ENCODE results near the gene ESPN.

DNA sequence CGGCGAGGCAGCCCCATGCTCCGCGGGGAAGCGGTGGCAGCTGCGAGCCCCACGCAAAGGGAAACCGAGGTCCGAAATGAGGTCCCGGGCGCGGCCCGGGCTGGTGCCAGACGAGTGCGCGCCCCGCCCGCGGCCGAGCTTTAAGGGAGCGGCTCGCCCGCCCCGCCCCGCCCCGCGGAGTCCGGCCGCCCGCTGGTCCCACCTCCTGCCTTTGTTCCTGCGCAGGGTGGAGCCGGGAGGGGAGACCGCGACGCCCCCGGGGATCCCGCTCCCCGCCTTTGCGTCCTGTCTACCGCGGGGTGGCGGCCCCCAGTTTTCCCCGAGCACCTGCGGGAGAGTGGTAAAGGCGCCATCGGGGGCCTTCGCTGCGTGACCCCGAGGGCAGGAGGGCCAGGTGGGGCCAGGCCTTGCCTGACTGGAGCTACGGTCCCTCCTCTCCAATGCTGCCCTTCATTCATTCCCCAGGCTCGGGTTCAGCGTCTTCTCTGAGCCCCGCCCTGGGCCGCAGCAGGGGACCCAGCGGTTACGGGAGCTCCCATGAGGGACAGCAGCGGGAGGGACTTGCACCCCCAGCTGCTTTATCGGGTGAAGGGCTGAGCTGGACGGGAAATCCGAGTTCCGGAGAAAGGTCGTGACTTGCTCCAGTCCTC is 4.6 kb upstream of the ESPN start, which contains the start of gene HES2:
- TF ChIP-seq, protein P1, sequence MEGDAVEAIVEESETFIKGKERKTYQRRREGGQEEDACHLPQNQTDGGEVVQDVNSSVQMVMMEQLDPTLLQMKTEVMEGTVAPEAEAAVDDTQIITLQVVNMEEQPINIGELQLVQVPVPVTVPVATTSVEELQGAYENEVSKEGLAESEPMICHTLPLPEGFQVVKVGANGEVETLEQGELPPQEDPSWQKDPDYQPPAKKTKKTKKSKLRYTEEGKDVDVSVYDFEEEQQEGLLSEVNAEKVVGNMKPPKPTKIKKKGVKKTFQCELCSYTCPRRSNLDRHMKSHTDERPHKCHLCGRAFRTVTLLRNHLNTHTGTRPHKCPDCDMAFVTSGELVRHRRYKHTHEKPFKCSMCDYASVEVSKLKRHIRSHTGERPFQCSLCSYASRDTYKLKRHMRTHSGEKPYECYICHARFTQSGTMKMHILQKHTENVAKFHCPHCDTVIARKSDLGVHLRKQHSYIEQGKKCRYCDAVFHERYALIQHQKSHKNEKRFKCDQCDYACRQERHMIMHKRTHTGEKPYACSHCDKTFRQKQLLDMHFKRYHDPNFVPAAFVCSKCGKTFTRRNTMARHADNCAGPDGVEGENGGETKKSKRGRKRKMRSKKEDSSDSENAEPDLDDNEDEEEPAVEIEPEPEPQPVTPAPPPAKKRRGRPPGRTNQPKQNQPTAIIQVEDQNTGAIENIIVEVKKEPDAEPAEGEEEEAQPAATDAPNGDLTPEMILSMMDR (IDR thresholded peaks at IDR 0.05), result no peak
- TF ChIP-seq ZFX (IDR thresholded peaks at IDR 0.05; ENCODE audit: borderline replicate concordance), result no peak

Measured in 22Rv1 (cell line).